H9 (cell line): ENCODE data around the gene TUT7. TPM values are rescaled to one million over a fixed set of nuclear protein-coding genes. Genes with fewer than 3 reads are reported as not detected.

Experiments used
- DNase-seq: peaks from one replicate; pipeline ENCODE4 v3.0.0-alpha.2; 2017
- H2AFZ ChIP-seq: one replicate; pipeline ENCODE4 v1.6.1; 2013; ENCODE audit warnings: mild to moderate bottlenecking, low read length, control low read depth, moderate library complexity
- H2AK5ac ChIP-seq: 2 replicates; pipeline ENCODE4 v1.6.1; 2013; ENCODE audit warnings: low read length, control low read depth, mixed read lengths; ENCODE audit not compliant: insufficient read length
- H2BK120ac ChIP-seq: one replicate; pipeline ENCODE4 v1.6.1; 2013; ENCODE audit warnings: low read depth, mild to moderate bottlenecking, low read length, control low read depth, inconsistent platforms; ENCODE audit not compliant: poor library complexity, severe bottlenecking
- H2BK12ac ChIP-seq: 2 replicates; pipeline ENCODE4 v1.6.1; 2013; ENCODE audit warnings: low read length, control low read depth, mixed read lengths, low read depth; ENCODE audit not compliant: insufficient read length
- H2BK15ac ChIP-seq: 2 replicates; pipeline ENCODE4 v1.6.1; 2013; ENCODE audit warnings: low read depth, low read length, control low read depth
- H2BK20ac ChIP-seq: one replicate; pipeline ENCODE4 v1.6.1; 2013; ENCODE audit warnings: low read depth, mild to moderate bottlenecking, low read length, control low read depth, inconsistent platforms; ENCODE audit not compliant: poor library complexity, severe bottlenecking
- H2BK5ac ChIP-seq: 2 replicates; pipeline ENCODE4 v1.6.1; 2013; ENCODE audit warnings: low read length, control low read depth, mixed read lengths; ENCODE audit not compliant: insufficient read length
- H3K14ac ChIP-seq: 2 replicates; pipeline ENCODE4 v1.6.1; 2013; ENCODE audit warnings: low read length, control low read depth; ENCODE audit not compliant: insufficient read depth
- H3K18ac ChIP-seq: 2 replicates; pipeline ENCODE4 v1.6.1; 2013; ENCODE audit warnings: low read depth, mild to moderate bottlenecking, mixed read lengths, low read length, control low read depth; ENCODE audit not compliant: insufficient read length
- H3K23ac ChIP-seq: 2 replicates; pipeline ENCODE4 v1.6.1; 2013; ENCODE audit warnings: low read length, control low read depth, mixed read lengths, low read depth; ENCODE audit not compliant: insufficient read length
- H3K23me2 ChIP-seq: 2 replicates; pipeline ENCODE4 v1.6.1; 2013; ENCODE audit warnings: low read depth, mild to moderate bottlenecking, mixed read lengths, low read length, control low read depth; ENCODE audit not compliant: insufficient read length, poor library complexity, severe bottlenecking
- H3K27ac ChIP-seq: 2 replicates; pipeline ENCODE4 v1.5.1; 2013; ENCODE audit warnings: low read length, control low read depth, mixed read lengths, low read depth; ENCODE audit not compliant: insufficient read length
- H3K27me3 ChIP-seq: 2 replicates; pipeline ENCODE4 v1.6.1; 2013; ENCODE audit warnings: low read length, control low read depth, inconsistent platforms; ENCODE audit not compliant: insufficient read depth
- H3K4ac ChIP-seq: 2 replicates; pipeline ENCODE4 v1.6.1; 2013; ENCODE audit warnings: low read depth, mild to moderate bottlenecking, control low read depth, inconsistent platforms, low read length, moderate library complexity
- H3K4me1 ChIP-seq: 2 replicates; pipeline ENCODE4 v1.6.1; 2013; ENCODE audit warnings: low read length, control low read depth, inconsistent platforms; ENCODE audit not compliant: insufficient read depth
- H3K4me2 ChIP-seq: 2 replicates; pipeline ENCODE4 v1.6.1; 2013; ENCODE audit warnings: low read length, control low read depth, mixed read lengths; ENCODE audit not compliant: insufficient read length, insufficient read depth
- H3K56ac ChIP-seq: 2 replicates; pipeline ENCODE4 v1.6.1; 2013; ENCODE audit warnings: low read depth, mild to moderate bottlenecking, mixed read lengths, low read length, control low read depth; ENCODE audit not compliant: insufficient read length
- H3K79me1 ChIP-seq: 2 replicates; pipeline ENCODE4 v1.6.1; 2013; ENCODE audit warnings: low read depth, mild to moderate bottlenecking, moderate library complexity, low read length, control low read depth, inconsistent platforms; ENCODE audit not compliant: insufficient read depth, poor library complexity, severe bottlenecking
- H3K79me2 ChIP-seq: 2 replicates; pipeline ENCODE4 v1.6.1; 2013; ENCODE audit warnings: low read length, control low read depth, inconsistent platforms; ENCODE audit not compliant: insufficient read depth
- H3K9ac ChIP-seq: 2 replicates; pipeline ENCODE4 v1.6.1; 2013; ENCODE audit warnings: low read length, control low read depth, mixed read lengths; ENCODE audit not compliant: insufficient read length; ENCODE audit errors: extremely low read depth
- H3K9me3 ChIP-seq: one replicate; pipeline ENCODE4 v1.6.1; 2013; ENCODE audit warnings: low read depth, low read length, inconsistent platforms; ENCODE audit not compliant: control insufficient read depth
- H3T11ph ChIP-seq: one replicate; pipeline ENCODE4 v1.6.1; 2013; ENCODE audit warnings: mild to moderate bottlenecking, low read length, control low read depth, inconsistent platforms
- H4K20me1 ChIP-seq: one replicate; pipeline ENCODE4 v1.6.1; 2013; ENCODE audit not compliant: control insufficient read depth, insufficient read length, insufficient read depth
- H4K5ac ChIP-seq: 2 replicates; pipeline ENCODE4 v1.6.1; 2013; ENCODE audit warnings: low read depth, mild to moderate bottlenecking, mixed read lengths, low read length, control low read depth; ENCODE audit not compliant: insufficient read length
- H4K8ac ChIP-seq: replicated peaks from 2 replicates; pipeline ENCODE4 v1.6.1; 2013; ENCODE audit warnings: low read length, control low read depth, mixed read lengths, low read depth; ENCODE audit not compliant: insufficient read length
- H4K91ac ChIP-seq: 2 replicates; pipeline ENCODE4 v1.6.1; 2013; ENCODE audit warnings: low read depth, mild to moderate bottlenecking, moderate library complexity, mixed read lengths, low read length, control low read depth; ENCODE audit not compliant: insufficient read length
- H3K27ac Mint-ChIP-seq, 3 experiments: 2 replicates in 2 of 3; 3 replicates in 1 of 3; pipeline ENCODE4 v1.8.0; 2020 to 2021; ENCODE audit warnings: mixed read lengths in 3 of 3, mild to moderate bottlenecking in 1 of 3, moderate library complexity in 1 of 3
- H3K27me3 Mint-ChIP-seq: 2 replicates; pipeline ENCODE4 v1.8.0; 2021; ENCODE audit warnings: low read depth, mild to moderate bottlenecking, moderate library complexity, mixed read lengths
- H3K36me3 Mint-ChIP-seq, 3 experiments: 2 replicates in 2 of 3; 3 replicates in 1 of 3; pipeline ENCODE4 v1.8.0; 2020 to 2021; ENCODE audit warnings: low read depth in 3 of 3, mixed read lengths in 3 of 3; ENCODE audit not compliant: insufficient read depth in 1 of 3
- H3K4me1 Mint-ChIP-seq, 2 experiments: 2 replicates each; pipeline ENCODE4 v1.8.0; 2020; ENCODE audit warnings: mixed read lengths in 2 of 2
- H3K4me3 Mint-ChIP-seq, 2 experiments: 2 replicates in 1 of 2; 3 replicates in 1 of 2; pipeline ENCODE4 v1.8.0; 2020 to 2021; ENCODE audit warnings: mild to moderate bottlenecking in 2 of 2, mixed read lengths in 2 of 2, moderate library complexity in 1 of 2
- H3K9me3 Mint-ChIP-seq, 2 experiments: 2 replicates in 1 of 2; 3 replicates in 1 of 2; pipeline ENCODE4 v1.8.0; 2020; ENCODE audit warnings: mild to moderate bottlenecking in 2 of 2, mixed read lengths in 2 of 2, moderate library complexity in 1 of 2
- CTCF ChIP-seq: fragments of 200-600 bp; sonication (generic); conservative IDR thresholded peaks from 3 replicates; pipeline ENCODE4 v1.8.0; 2021; ENCODE audit warnings: antibody characterized with exemption, mild to moderate bottlenecking
- WGBS: extraction: QIAGEN DNeasy Blood & Tissue Kit; methylation state at CpG from one replicate; pipeline ENCODE4 v1.1.7; 2013; ENCODE audit warnings: missing lambda C conversion rate, low lambda C conversion rate, mixed read lengths; ENCODE audit not compliant: insufficient read length; ENCODE audit errors: extremely low coverage; 5-methylcytosine and 5-hydroxymethylcytosine counted together
- total RNA-seq: library from RNA; stranded (reverse); gene quantifications from 2 replicates; pipeline ENCODE4 v1.2.1, GENCODE V29; 2021

Gene TUT7
- total RNA-seq, 1 experiment from 2014 or later = 23.1 TPM

- no peak for TF ChIP-seq CTCF
- Histone ChIP-seq H3K56ac (no peak overlapping the region), H3K23me2 (no peaks in the 10 kb centered on the region), H3K79me2 (peaks cover 13% of the 10 kb centered on the region; the same call in 1 of the 2 replicates), H4K20me1 (no peaks in the 10 kb centered on the region), H2BK5ac (no peak overlapping the region), H3K27me3 (no peaks in the 10 kb centered on the region), H2BK20ac (no peak overlapping the region), H3K18ac (no peak overlapping the region), H3K9me3 (no peaks in the 10 kb centered on the region), H2BK15ac (no peak overlapping the region), H3T11ph (no peak overlapping the region), H3K27ac (no peak overlapping the region), H3K4ac (no peak overlapping the region), H2BK120ac (no peak overlapping the region), H3K14ac (no peak overlapping the region), H3K9ac (no peak overlapping the region), H4K91ac (no peak overlapping the region), H2AFZ (no peak overlapping the region), H3K79me1 (peaks cover 3% of the 10 kb centered on the region), H2AK5ac (no peak overlapping the region), H3K4me1 (no peaks in the 10 kb centered on the region), H4K5ac (no peak overlapping the region), H3K4me2 (no peak overlapping the region), H4K8ac (no peak overlapping the region), H3K23ac (no peak overlapping the region), H2BK12ac (no peak overlapping the region)
- Mint-ChIP-seq H3K4me1 (peaks cover 9 to 11% of the 10 kb centered on the region in 2 experiments), H3K27ac (no peak overlapping the region), H3K36me3 (peaks cover 14 to 31% (median 25%) of the 10 kb centered on the region in 3 experiments; a peak in 6 of 7 replicates), H3K4me3 (no peak overlapping the region), H3K9me3 (no peaks in the 10 kb centered on the region), H3K27me3 (no peaks in the 10 kb centered on the region)
- no CpG with 5 or more reads among the region's 1 CpG for WGBS
- DNase-seq = no peak
Measured at GRCh38 chr9:86277072-86277471, 77.1 kb downstream of the TUT7 start.
